K562 (cell line): ENCODE data around the gene CLDND1. TPM values are rescaled to one million over a fixed set of nuclear protein-coding genes. Genes with fewer than 3 reads are reported as not detected.

Experiments
- DMBX1 ChIP-seq: fragments of 250-450 bp; sonication (Bioruptor Pico); IDR thresholded peaks from 2 replicates; pipeline ENCODE4 v1.8.0; 2022; ENCODE audit warnings: inconsistent platforms, mild to moderate bottlenecking, moderate library complexity, borderline replicate concordance
- EP400 ChIP-seq: fragments of 450-650 bp; IDR thresholded peaks from 2 replicates; pipeline ENCODE4 v1.6.1; 2017; ENCODE audit warnings: antibody characterized with exemption, mild to moderate bottlenecking, moderate library complexity
- FOXA3 ChIP-seq, 2 experiments: fragments of 450-650 bp in 1 of 2; sonication (generic) in 1 of 2; formaldehyde crosslinking; IDR thresholded peaks in 1 of 2; conservative IDR thresholded peaks in 1 of 2; 2 replicates each; pipeline versions ENCODE4 v1.4.0 to v1.8.0; 2020 to 2022; ENCODE audit warnings: mild to moderate bottlenecking in 2 of 2, missing genetic modification reagents in 1 of 2
- FOXK1 ChIP-seq: sonication (generic); formaldehyde crosslinking; IDR thresholded peaks from 2 replicates; pipeline ENCODE4 v1.8.0; 2022; ENCODE audit warnings: missing genetic modification reagents, mild to moderate bottlenecking, borderline replicate concordance
- MECOM ChIP-seq: fragments of 250-450 bp; sonication (Bioruptor Pico); IDR thresholded peaks from 2 replicates; pipeline ENCODE4 v1.8.0; 2022; ENCODE audit warnings: inconsistent platforms
- NCOA2 ChIP-seq, 2 experiments: fragments of 450-650 bp; IDR thresholded peaks; 2 replicates each; pipeline ENCODE4 v1.6.1; 2018; ENCODE audit warnings: mild to moderate bottlenecking in 2 of 2, moderate library complexity in 1 of 2; ENCODE audit not compliant: partially characterized antibody in 2 of 2
- NFXL1 ChIP-seq: fragments of 450-650 bp; formaldehyde crosslinking; IDR thresholded peaks from 2 replicates; pipeline ENCODE4 v1.4.0; 2021; ENCODE audit warnings: mild to moderate bottlenecking
- NRF1 ChIP-seq, 2 experiments: fragments of 450-650 bp; IDR thresholded peaks in 1 of 2; conservative IDR thresholded peaks in 1 of 2; 2 replicates each; pipeline ENCODE4 v1.6.1; 2014; ENCODE audit warnings: mild to moderate bottlenecking in 2 of 2
- PHF20 ChIP-seq: fragments of 450-650 bp; IDR thresholded peaks from 2 replicates; pipeline ENCODE4 v1.6.1; 2018; ENCODE audit not compliant: partially characterized antibody
- RBM15 ChIP-seq: fragments of 200-400 bp; formaldehyde crosslinking; IDR thresholded peaks from 2 replicates; pipeline ENCODE4 v1.6.1; 2018; ENCODE audit warnings: mild to moderate bottlenecking, low read length, moderate library complexity; ENCODE audit not compliant: insufficient read depth
- TEAD1 ChIP-seq, 2 experiments: fragments of 450-650 bp in 1 of 2; sonication (generic) in 1 of 2; formaldehyde crosslinking; IDR thresholded peaks; 2 replicates each; pipeline versions ENCODE4 v1.4.0 to v1.8.0; 2020 to 2022; ENCODE audit warnings: mild to moderate bottlenecking in 2 of 2, missing genetic modification reagents in 1 of 2
- TRIM24 ChIP-seq, 2 experiments: fragments of 450-650 bp; IDR thresholded peaks; 2 replicates each; pipeline ENCODE4 v1.6.1; 2016
- ZNF785 ChIP-seq: fragments of 250-450 bp; sonication (Bioruptor Pico); IDR thresholded peaks from 2 replicates; pipeline ENCODE4 v1.4.0; 2020; ENCODE audit warnings: mild to moderate bottlenecking
- polyA plus RNA-seq, 8 experiments: library from polyadenylated mRNA; depleted of rRNA in 4 of 8; stranded (reverse) in 5 of 8; unstranded in 3 of 8; fragments of >200 nt; fragmentation: Nextera tagmentation in 2 of 8; fragmentation: Illumina TruSeq in 1 of 8; extraction: Ambion mirVana in 2 of 8; extraction: Trizol in 1 of 8; gene quantifications; 2 replicates each; pipeline versions ENCODE4 v1.2.1 to v1.2.3, GENCODE V29; 2011 to 2014; ENCODE audit warnings: inconsistent platforms in 1 of 8, missing spikeins in 1 of 8
- total RNA-seq, 7 experiments: library from RNA; depleted of rRNA in 6 of 7; stranded (reverse); fragments of >200 nt in 6 of 7; fragmentation: Illumina TruSeq in 2 of 7; extraction: Trizol in 2 of 7; gene quantifications; 2 replicates each; pipeline versions ENCODE4 v1.2.1 to v1.2.3, GENCODE V29; 2011 to 2021; ENCODE audit warnings: low replicate concordance in 1 of 7
- TF ChIP-seq, protein P1 (sequence below): fragments of 200-800 bp; sonication (Bioruptor generic); IDR thresholded peaks from 2 replicates; pipeline ENCODE4 v1.6.1; 2017; ENCODE audit warnings: missing genetic modification characterization, missing compliant biosample characterization
- TF ChIP-seq, protein P2 (sequence below): fragments of 250-450 bp; sonication (Bioruptor Pico); IDR thresholded peaks from 2 replicates; pipeline ENCODE4 v1.8.0; 2021; ENCODE audit warnings: borderline replicate concordance, mild to moderate bottlenecking, moderate library complexity; ENCODE audit not compliant: poor library complexity, severe bottlenecking
- TF ChIP-seq, protein P3 (sequence below): fragments of 450-650 bp; IDR thresholded peaks from 2 replicates; pipeline ENCODE4 v1.6.1; 2016; ENCODE audit warnings: missing biosample characterization, missing genetic modification characterization
- TF ChIP-seq, protein P4 (sequence below): IDR thresholded peaks from 2 replicates; pipeline ENCODE4 v1.6.1; 2011; ENCODE audit not compliant: insufficient read length; ENCODE audit errors: extremely low read depth

Gene CLDND1
- total and polyA plus RNA-seq, 9 of the 15 experiments (the other 6 are each of a cell fraction or from before 2014, with no cell fraction given): 29.2 to 141 (median 60.7) TPM

DNA sequence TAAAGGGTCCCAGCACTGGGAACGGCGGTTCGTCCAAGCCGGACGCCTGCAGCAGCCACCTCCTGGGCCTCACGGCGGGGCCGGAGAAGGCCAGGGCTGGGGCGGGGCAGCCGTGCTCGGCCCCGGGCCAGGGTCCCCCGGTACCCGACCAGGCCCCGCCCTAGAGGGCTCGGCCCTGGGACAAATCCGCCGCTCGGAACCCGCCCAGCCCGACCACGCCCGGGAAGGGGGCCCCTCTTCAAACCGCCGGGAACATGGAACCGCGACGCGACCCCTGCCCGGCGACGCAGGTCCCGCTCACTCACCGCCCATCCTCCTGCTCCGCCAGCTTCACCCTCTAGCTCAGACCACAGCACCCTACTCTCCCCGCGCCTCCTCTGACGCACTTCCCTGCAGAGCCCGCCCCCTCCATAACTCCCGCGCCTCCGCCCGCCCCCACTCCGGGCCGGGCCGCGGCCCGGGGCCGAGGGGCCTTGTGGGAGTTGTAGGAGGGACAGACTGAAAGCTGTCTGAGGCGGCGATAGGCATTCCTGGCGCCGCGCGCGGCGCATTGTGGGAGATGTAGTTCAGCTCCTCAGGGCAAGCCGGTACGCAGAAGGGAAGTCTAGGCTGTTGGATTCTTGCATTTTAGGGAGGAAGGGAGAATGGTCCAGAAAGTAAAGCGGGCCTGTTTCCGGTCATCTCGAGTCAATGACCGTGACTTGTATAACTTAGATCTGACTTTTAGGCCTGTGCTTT is at the start of gene CLDND1 (continued):
- peak; percentile 80 to 83 for TF ChIP-seq NRF1 (conservative IDR thresholded peaks at IDR 0.05 in 1 of 2, IDR thresholded peaks at IDR 0.05 in 1 of 2)
- no peak for TF ChIP-seq MECOM (CRISPR knock-in tag)
- TF ChIP-seq, protein P1, sequence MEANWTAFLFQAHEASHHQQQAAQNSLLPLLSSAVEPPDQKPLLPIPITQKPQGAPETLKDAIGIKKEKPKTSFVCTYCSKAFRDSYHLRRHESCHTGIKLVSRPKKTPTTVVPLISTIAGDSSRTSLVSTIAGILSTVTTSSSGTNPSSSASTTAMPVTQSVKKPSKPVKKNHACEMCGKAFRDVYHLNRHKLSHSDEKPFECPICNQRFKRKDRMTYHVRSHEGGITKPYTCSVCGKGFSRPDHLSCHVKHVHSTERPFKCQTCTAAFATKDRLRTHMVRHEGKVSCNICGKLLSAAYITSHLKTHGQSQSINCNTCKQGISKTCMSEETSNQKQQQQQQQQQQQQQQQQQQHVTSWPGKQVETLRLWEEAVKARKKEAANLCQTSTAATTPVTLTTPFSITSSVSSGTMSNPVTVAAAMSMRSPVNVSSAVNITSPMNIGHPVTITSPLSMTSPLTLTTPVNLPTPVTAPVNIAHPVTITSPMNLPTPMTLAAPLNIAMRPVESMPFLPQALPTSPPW (CRISPR knock-in tag): peak; percentile 82; the same call in 1 of the 2 replicates
- no peak for TF ChIP-seq NFXL1 (CRISPR knock-in tag)
- no peak for TF ChIP-seq TRIM24 (IDR thresholded peaks at IDR 0.05)
- no peak for TF ChIP-seq RBM15
- TF ChIP-seq, protein P2, sequence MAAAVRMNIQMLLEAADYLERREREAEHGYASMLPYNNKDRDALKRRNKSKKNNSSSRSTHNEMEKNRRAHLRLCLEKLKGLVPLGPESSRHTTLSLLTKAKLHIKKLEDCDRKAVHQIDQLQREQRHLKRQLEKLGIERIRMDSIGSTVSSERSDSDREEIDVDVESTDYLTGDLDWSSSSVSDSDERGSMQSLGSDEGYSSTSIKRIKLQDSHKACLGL: no peak
- no peak for TF ChIP-seq PHF20
- TF ChIP-seq TEAD1 (CRISPR knock-in tag; IDR thresholded peaks at IDR 0.05): peak; percentile 33 to 50; a peak in 1 of 4 replicates
- no peak for TF ChIP-seq NCOA2 (IDR thresholded peaks at IDR 0.05; ENCODE audit: partially characterized antibody in 2 of 2)
- no peak for TF ChIP-seq FOXK1
- no peak for TF ChIP-seq DMBX1
- TF ChIP-seq EP400: no peak; the same call in 1 of the 2 replicates
- TF ChIP-seq, protein P3, sequence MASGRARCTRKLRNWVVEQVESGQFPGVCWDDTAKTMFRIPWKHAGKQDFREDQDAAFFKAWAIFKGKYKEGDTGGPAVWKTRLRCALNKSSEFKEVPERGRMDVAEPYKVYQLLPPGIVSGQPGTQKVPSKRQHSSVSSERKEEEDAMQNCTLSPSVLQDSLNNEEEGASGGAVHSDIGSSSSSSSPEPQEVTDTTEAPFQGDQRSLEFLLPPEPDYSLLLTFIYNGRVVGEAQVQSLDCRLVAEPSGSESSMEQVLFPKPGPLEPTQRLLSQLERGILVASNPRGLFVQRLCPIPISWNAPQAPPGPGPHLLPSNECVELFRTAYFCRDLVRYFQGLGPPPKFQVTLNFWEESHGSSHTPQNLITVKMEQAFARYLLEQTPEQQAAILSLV (tag): no peak
- TF ChIP-seq, protein P4, sequence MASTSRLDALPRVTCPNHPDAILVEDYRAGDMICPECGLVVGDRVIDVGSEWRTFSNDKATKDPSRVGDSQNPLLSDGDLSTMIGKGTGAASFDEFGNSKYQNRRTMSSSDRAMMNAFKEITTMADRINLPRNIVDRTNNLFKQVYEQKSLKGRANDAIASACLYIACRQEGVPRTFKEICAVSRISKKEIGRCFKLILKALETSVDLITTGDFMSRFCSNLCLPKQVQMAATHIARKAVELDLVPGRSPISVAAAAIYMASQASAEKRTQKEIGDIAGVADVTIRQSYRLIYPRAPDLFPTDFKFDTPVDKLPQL: no peak
- no peak for TF ChIP-seq FOXA3 (CRISPR knock-in tag; conservative IDR thresholded peaks at IDR 0.05 in 1 of 2, IDR thresholded peaks at IDR 0.05 in 1 of 2)
- no peak for TF ChIP-seq ZNF785
